Endothelial cell of umbilical vein (primary cell): ENCODE measurements around the gene CD19. TPM values are rescaled to one million over a fixed set of nuclear protein-coding genes. Genes with fewer than 3 reads are reported as not detected.
"Not testable (repeated sequence)": the region's sequence is repeated elsewhere in the genome, so short reads cannot be mapped to it uniquely, and the experiment has no call there.

Experiments used
- BruUV-seq: library from RNA; stranded (reverse); fragments of 400-500 nt; replicated peaks from 2 replicates; lab custom pipeline; 2021; lab: Mats Ljungman, UMichigan
- CTCF ChIA-PET: fragments of 300-600, 350-600 bp; sonication (Branson Sonifier 250); formaldehyde crosslinking; loops from one replicate; lab custom pipeline; 2021; ENCODE audit warnings: antibody characterized with exemption, inconsistent platforms; lab: Charles Lee
- POLR2A ChIA-PET: fragments of 300-600, 350-600 bp; sonication (Branson Sonifier 250); formaldehyde crosslinking; loops from one replicate; lab custom pipeline; 2021; ENCODE audit warnings: antibody characterized with exemption, inconsistent platforms; lab: Charles Lee
- DNase-seq: peaks from one replicate; pipeline ENCODE4 v3.0.0-alpha.2; 2011; ENCODE audit warnings: low read depth, low spot score
- FAIRE-seq: peaks from 2 replicates; lab custom pipeline; 2011; peaks lifted over from hg19 to GRCh38; lab: Jason Lieb, UNC
- H2AFZ ChIP-seq: 2 replicates; pipeline ENCODE4 v1.6.0; 2012; ENCODE audit warnings: low read depth, low read length, control low read depth, inconsistent platforms
- H3K27ac ChIP-seq: 2 replicates; pipeline ENCODE4 v1.5.1; 2011; ENCODE audit warnings: low read depth, mild to moderate bottlenecking, control low read depth, low read length, moderate library complexity; ENCODE audit not compliant: insufficient read depth
- H3K27me3 ChIP-seq, 2 experiments: 2 replicates each; pipeline versions ENCODE4 v1.6.0 to v1.6.1; 2011; ENCODE audit warnings: low read length in 2 of 2, mixed read lengths in 1 of 2; ENCODE audit not compliant: control insufficient read depth in 2 of 2, insufficient read depth in 2 of 2
- H3K36me3 ChIP-seq, 2 experiments: 2 replicates in 1 of 2; 3 replicates in 1 of 2; pipeline ENCODE4 v1.5.1; 2011; ENCODE audit warnings: low read length in 2 of 2, mild to moderate bottlenecking in 1 of 2, moderate library complexity in 1 of 2; ENCODE audit not compliant: control insufficient read depth in 2 of 2, insufficient read depth in 2 of 2; ENCODE audit errors: extremely low read depth in 1 of 2
- H3K4me1 ChIP-seq: 3 replicates; pipeline ENCODE4 v1.5.1; 2011; ENCODE audit warnings: mild to moderate bottlenecking, low read length; ENCODE audit not compliant: control insufficient read depth, insufficient read depth; ENCODE audit errors: extremely low read depth
- H3K4me2 ChIP-seq: 2 replicates; pipeline ENCODE4 v1.6.1; 2011; ENCODE audit warnings: low read length, control low read depth, mixed read lengths; ENCODE audit not compliant: insufficient read depth
- H3K4me3 ChIP-seq, 3 experiments: fragments of 200-600 bp in 1 of 3; sonication (generic), shearing (Covaris generic) in 1 of 3; replicated peaks in 1 of 3; 2 replicates each; pipeline ENCODE4 v1.5.1; 2011 to 2016; ENCODE audit warnings: control low read depth in 3 of 3, low read length in 3 of 3, mild to moderate bottlenecking in 2 of 3, inconsistent platforms in 1 of 3, low read depth in 1 of 3, moderate library complexity in 1 of 3; ENCODE audit not compliant: insufficient read depth in 1 of 3
- H3K79me2 ChIP-seq: 2 replicates; pipeline ENCODE4 v1.6.0; 2012; ENCODE audit warnings: low read length, inconsistent platforms; ENCODE audit not compliant: control insufficient read depth, insufficient read depth
- H3K9ac ChIP-seq: replicated peaks from 2 replicates; pipeline ENCODE3; 2011; ENCODE audit warnings: low read length, control low read depth; ENCODE audit not compliant: insufficient read depth; ENCODE audit errors: extremely low read depth
- H3K9me1 ChIP-seq: replicated peaks from 3 replicates; pipeline ENCODE4 v1.6.0; 2011; ENCODE audit warnings: mild to moderate bottlenecking, low read length; ENCODE audit not compliant: control insufficient read depth, insufficient read depth; ENCODE audit errors: extremely low read depth
- H3K9me3 ChIP-seq: replicated peaks from 2 replicates; pipeline ENCODE4 v1.5.1; 2012; ENCODE audit warnings: low read length, inconsistent platforms; ENCODE audit not compliant: control insufficient read depth, insufficient read depth
- H4K20me1 ChIP-seq: replicated peaks from 2 replicates; pipeline ENCODE3; 2011; ENCODE audit warnings: mild to moderate bottlenecking, low read length; ENCODE audit not compliant: control insufficient read depth, insufficient read depth; ENCODE audit errors: extremely low read depth
- dilution Hi-C: fragments of 300-500 bp; cut with MboI; formaldehyde crosslinking; loops from one replicate; pipeline ENCODE4 v1.15.0; 2019; ENCODE audit warnings: low sequenced_read_pairs; ENCODE audit not compliant: extremely low pct_ligation_motif_present
- intact Hi-C: fragments of 100-400 bp; cut with micrococcal nuclease; formaldehyde crosslinking; loops from one replicate; pipeline ENCODE4 v1.10.0; 2022
- polyA plus RNA-seq, 4 experiments: library from polyadenylated mRNA; depleted of rRNA in 3 of 4; stranded (reverse) in 3 of 4; unstranded in 1 of 4; fragments of >200 nt; gene quantifications; 2 replicates each; pipeline versions ENCODE4 v1.2.1 to v1.2.3, GENCODE V29; 2011 to 2012; ENCODE audit warnings: missing spikeins in 1 of 4
- total RNA-seq: library from RNA; stranded (reverse); gene quantifications from 2 replicates; pipeline ENCODE4 v1.2.3, GENCODE V29; 2021
- TF ChIP-seq, protein P1 (sequence below): IDR thresholded peaks from 2 replicates; pipeline ENCODE4 v1.6.1; 2011; ENCODE audit not compliant: insufficient read depth, insufficient read length
- TF ChIP-seq, protein P2 (sequence below), 2 donors: IDR thresholded peaks; 1 replicate in 1 of 2; 2 replicates in 1 of 2; pipeline ENCODE4 v1.5.1; 2011; ENCODE audit warnings: low read length in 2 of 2, mild to moderate bottlenecking in 2 of 2, moderate library complexity in 2 of 2, control low read depth in 1 of 2, inconsistent platforms in 1 of 2, low read depth in 1 of 2; ENCODE audit not compliant: insufficient read depth in 1 of 2; ENCODE audit errors: extremely low read depth in 1 of 2

The CD19 gene
- total and polyA plus RNA-seq, 2 donors (not counting 3 experiments of a cell fraction or from before 2014, with no cell fraction given) = 0.06 TPM; not detected in 1

DNA sequence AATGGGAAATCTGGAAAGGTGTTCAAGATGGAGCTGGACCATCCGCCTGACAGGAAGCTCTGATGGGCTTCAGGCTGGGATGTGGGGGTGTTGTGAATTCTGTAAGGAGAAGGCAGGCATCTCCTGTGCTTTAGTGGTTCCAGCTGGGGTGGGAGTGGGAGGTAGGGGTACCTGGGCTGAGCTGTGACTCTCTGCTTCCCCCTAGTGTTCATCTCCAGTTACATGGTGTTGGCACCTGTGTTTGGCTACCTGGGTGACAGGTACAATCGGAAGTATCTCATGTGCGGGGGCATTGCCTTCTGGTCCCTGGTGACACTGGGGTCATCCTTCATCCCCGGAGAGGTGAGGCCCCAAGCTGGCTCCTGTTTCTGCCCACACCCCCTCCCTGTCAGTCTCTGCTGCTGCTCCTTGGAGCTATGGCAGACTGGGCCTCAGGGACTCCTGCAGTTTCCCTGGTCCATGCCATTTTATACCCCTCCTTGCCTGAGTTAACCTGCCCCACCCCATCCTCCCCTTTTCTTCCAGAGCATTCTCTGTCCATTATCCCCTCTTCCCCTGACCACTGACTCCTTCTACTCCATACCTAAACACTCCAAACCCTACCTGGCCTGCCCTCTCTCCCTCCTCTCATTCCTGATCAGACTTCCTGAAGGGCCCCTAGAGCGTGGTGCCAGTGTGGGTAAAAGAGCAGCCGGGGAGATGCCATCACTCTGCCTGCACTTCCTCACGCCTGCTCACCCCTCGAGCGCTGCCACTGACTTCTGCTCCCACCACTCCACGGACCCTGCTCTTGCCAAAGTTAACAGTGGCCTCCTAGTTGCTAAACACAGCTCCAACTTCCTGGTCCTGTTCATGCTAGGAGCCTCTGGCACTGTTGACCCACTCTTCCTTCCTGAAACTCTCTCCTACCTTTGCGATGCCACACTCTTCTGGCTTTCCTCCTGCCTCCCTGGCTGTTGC lies 46.2 kb downstream of the CD19 start:
- no peak for FAIRE-seq
- H3K27me3 ChIP-seq = no peaks in the 10 kb centered on the region
- H3K9me1 ChIP-seq = no peaks in the 10 kb centered on the region
- H3K4me2 ChIP-seq = no peak overlapping the region
- CTCF ChIA-PET = no interaction called here
- no peak overlapping the region for H3K4me3 ChIP-seq
- BruUV-seq = no TSS peak
- DNase-seq = no peak
- no peaks in the 10 kb centered on the region for H4K20me1 ChIP-seq
- H3K9ac ChIP-seq = no peak overlapping the region
- peaks cover 7% of the 10 kb centered on the region for H3K4me1 ChIP-seq
- TF ChIP-seq, protein P1, sequence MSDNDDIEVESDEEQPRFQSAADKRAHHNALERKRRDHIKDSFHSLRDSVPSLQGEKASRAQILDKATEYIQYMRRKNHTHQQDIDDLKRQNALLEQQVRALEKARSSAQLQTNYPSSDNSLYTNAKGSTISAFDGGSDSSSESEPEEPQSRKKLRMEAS = no peak
- TF ChIP-seq, protein P2, sequence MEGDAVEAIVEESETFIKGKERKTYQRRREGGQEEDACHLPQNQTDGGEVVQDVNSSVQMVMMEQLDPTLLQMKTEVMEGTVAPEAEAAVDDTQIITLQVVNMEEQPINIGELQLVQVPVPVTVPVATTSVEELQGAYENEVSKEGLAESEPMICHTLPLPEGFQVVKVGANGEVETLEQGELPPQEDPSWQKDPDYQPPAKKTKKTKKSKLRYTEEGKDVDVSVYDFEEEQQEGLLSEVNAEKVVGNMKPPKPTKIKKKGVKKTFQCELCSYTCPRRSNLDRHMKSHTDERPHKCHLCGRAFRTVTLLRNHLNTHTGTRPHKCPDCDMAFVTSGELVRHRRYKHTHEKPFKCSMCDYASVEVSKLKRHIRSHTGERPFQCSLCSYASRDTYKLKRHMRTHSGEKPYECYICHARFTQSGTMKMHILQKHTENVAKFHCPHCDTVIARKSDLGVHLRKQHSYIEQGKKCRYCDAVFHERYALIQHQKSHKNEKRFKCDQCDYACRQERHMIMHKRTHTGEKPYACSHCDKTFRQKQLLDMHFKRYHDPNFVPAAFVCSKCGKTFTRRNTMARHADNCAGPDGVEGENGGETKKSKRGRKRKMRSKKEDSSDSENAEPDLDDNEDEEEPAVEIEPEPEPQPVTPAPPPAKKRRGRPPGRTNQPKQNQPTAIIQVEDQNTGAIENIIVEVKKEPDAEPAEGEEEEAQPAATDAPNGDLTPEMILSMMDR (IDR thresholded peaks at IDR 0.05; ENCODE audit: extremely low read depth in 1 of 2, insufficient read depth in 1 of 2, low read depth in 1 of 2, low read length in 2 of 2) = peak in 1 of 2 donors; percentile 34
- H2AFZ ChIP-seq = no peak overlapping the region
- POLR2A ChIA-PET = no interaction called here
- H3K79me2 ChIP-seq = peaks cover 15% of the 10 kb centered on the region
- dilution Hi-C loops = no loop called here
- H3K36me3 ChIP-seq = peaks cover 5 to 22% of the 10 kb centered on the region in 2 experiments
- H3K27ac ChIP-seq = no peak overlapping the region
- intact Hi-C loops = no loop called here
- H3K9me3 ChIP-seq = no peaks in the 10 kb centered on the region

DNA sequence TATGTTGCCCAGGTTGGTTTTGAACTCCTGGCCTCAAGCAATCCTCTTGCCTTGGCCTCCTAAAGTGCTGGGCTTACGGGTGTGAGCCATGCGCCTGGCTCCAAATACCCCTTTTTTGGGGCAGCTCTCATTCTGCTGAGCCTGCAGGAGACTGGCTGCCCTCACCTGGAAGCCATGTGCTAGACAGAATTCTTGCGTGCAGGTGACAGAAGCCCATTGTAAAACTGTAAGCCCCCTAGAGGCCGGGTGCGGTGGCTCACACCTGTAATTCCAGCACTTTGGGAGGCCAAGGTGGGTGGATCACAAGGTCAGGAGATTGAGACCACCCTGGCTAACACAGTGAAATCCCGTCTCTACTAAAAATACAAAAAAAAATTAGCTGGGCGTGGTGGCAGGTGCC lies 48.6 kb downstream of the CD19 start:
- CTCF ChIA-PET, H3K27me3 ChIP-seq: not testable (repeated sequence)

More for the DNA sequence above, 48.6 kb downstream of the CD19 start:
- H3K9ac ChIP-seq, H3K9me3 ChIP-seq, H4K20me1 ChIP-seq, H3K4me1 ChIP-seq, H3K4me2 ChIP-seq, intact Hi-C loops, H2AFZ ChIP-seq, H3K4me3 ChIP-seq, H3K9me1 ChIP-seq, POLR2A ChIA-PET, H3K27ac ChIP-seq, BruUV-seq, dilution Hi-C loops, DNase-seq, FAIRE-seq: not testable (repeated sequence)
- peaks cover 5 to 32% of the 10 kb centered on the region in 2 experiments for H3K36me3 ChIP-seq
- H3K79me2 ChIP-seq = peaks cover 11% of the 10 kb centered on the region
